H1 (cell line): ENCODE data around the gene AQP4. TPM values are rescaled to one million over a fixed set of nuclear protein-coding genes. Genes with fewer than 3 reads are reported as not detected.

Experiments
- CTCF ChIA-PET: fragments of 300-600 bp; sonication (Branson Sonifier 250); formaldehyde crosslinking; loops from one replicate; lab custom pipeline; 2021; ENCODE audit not compliant: partially characterized antibody; lab: Charles Lee
- POLR2A ChIA-PET: fragments of 300-600 bp; sonication (Branson Sonifier 250); formaldehyde crosslinking; loops from one replicate; lab custom pipeline; 2021; ENCODE audit warnings: inconsistent platforms; ENCODE audit not compliant: partially characterized antibody; lab: Charles Lee
- DNase-seq, 2 experiments: peaks; one replicate each; pipeline versions ENCODE4 v3.0.0 to v3.0.0-alpha.2; 2010 to 2022; ENCODE audit warnings: low spot score in 2 of 2, low read depth in 1 of 2, mixed read lengths in 1 of 2
- FAIRE-seq: peaks from 2 replicates; lab custom pipeline; 2011; peaks lifted over from hg19 to GRCh38; lab: Jason Lieb, UNC
- H2AFZ ChIP-seq: 2 replicates; pipeline ENCODE4 v1.8.1; 2012; ENCODE audit warnings: low read length, inconsistent platforms
- H2AK5ac ChIP-seq: 2 replicates; pipeline ENCODE4 v1.6.1; 2013; ENCODE audit warnings: low read depth, low read length
- H2BK120ac ChIP-seq: replicated peaks from 2 replicates; pipeline ENCODE3; 2013; ENCODE audit warnings: low read depth, low read length, inconsistent platforms
- H2BK12ac ChIP-seq: 2 replicates; pipeline ENCODE4 v1.6.1; 2013; ENCODE audit warnings: low read depth, low read length
- H2BK15ac ChIP-seq: 2 replicates; pipeline ENCODE4 v1.6.1; 2013; ENCODE audit warnings: low read length
- H2BK20ac ChIP-seq: 2 replicates; pipeline ENCODE4 v1.6.1; 2013; ENCODE audit warnings: low read length
- H2BK5ac ChIP-seq: 2 replicates; pipeline ENCODE4 v1.6.1; 2013; ENCODE audit warnings: low read depth, low read length
- H3K14ac ChIP-seq: 2 replicates; pipeline ENCODE4 v1.6.1; 2013; ENCODE audit warnings: inconsistent platforms; ENCODE audit not compliant: insufficient read length
- H3K18ac ChIP-seq: 2 replicates; pipeline ENCODE4 v1.6.1; 2013; ENCODE audit warnings: low read length; ENCODE audit errors: extremely low read depth
- H3K23ac ChIP-seq: 2 replicates; pipeline ENCODE4 v1.6.1; 2013; ENCODE audit warnings: inconsistent platforms; ENCODE audit not compliant: insufficient read length
- H3K23me2 ChIP-seq: 2 replicates; pipeline ENCODE4 v1.6.1; 2013; ENCODE audit warnings: low read depth, low read length
- H3K27ac ChIP-seq: 2 replicates; pipeline ENCODE4 v1.6.1; 2011; ENCODE audit warnings: low read depth, low read length, inconsistent platforms
- H3K27me3 ChIP-seq, 4 experiments: replicated peaks in 1 of 4; 1 replicate in 1 of 4; 2 replicates in 3 of 4; pipeline versions ENCODE4 v1.6.1 to v1.8.1; 2011 to 2013; ENCODE audit warnings: low read length in 3 of 4, mild to moderate bottlenecking in 3 of 4, inconsistent platforms in 2 of 4, mixed read lengths in 2 of 4, moderate library complexity in 1 of 4; ENCODE audit not compliant: control insufficient read depth in 3 of 4, insufficient read depth in 3 of 4; ENCODE audit errors: extremely low read depth in 1 of 4
- H3K36me3 ChIP-seq, 4 experiments: 2 replicates each; pipeline versions ENCODE4 v1.6.1 to v1.8.1; 2011 to 2013; ENCODE audit warnings: mild to moderate bottlenecking in 4 of 4, low read length in 3 of 4, moderate library complexity in 2 of 4, control low read depth in 1 of 4, inconsistent platforms in 1 of 4; ENCODE audit not compliant: insufficient read depth in 4 of 4, control insufficient read depth in 2 of 4
- H3K4ac ChIP-seq: replicated peaks from 2 replicates; pipeline ENCODE3; 2013; ENCODE audit warnings: low read length, low read depth, mixed read lengths, inconsistent platforms; ENCODE audit not compliant: insufficient read length
- H3K4me1 ChIP-seq, 4 experiments: replicated peaks in 1 of 4; 1 replicate in 1 of 4; 2 replicates in 3 of 4; pipeline versions ENCODE4 v1.6.1 to v1.8.1; 2011 to 2013; ENCODE audit warnings: low read length in 3 of 4, inconsistent platforms in 2 of 4, mixed read lengths in 1 of 4; ENCODE audit not compliant: insufficient read depth in 4 of 4, control insufficient read depth in 3 of 4
- H3K4me2 ChIP-seq, 2 experiments: 2 replicates each; pipeline versions ENCODE4 v1.6.1 to v1.8.1; 2011 to 2013; ENCODE audit warnings: low read depth in 2 of 2, low read length in 2 of 2, control low read depth in 1 of 2, inconsistent platforms in 1 of 2, mild to moderate bottlenecking in 1 of 2; ENCODE audit not compliant: insufficient read depth in 1 of 2
- H3K4me3 ChIP-seq, 4 experiments: fragments of 200-600, 300-600 bp in 1 of 4; sonication (generic), shearing (Covaris generic), sonication (Bioruptor Twin) in 1 of 4; 2 replicates each; pipeline versions ENCODE4 v1.5.1 to v1.8.1; 2011 to 2016; ENCODE audit warnings: low read length in 4 of 4, low read depth in 3 of 4, control low read depth in 2 of 4, inconsistent platforms in 2 of 4, mild to moderate bottlenecking in 2 of 4, mixed read lengths in 1 of 4, moderate library complexity in 1 of 4; ENCODE audit not compliant: insufficient read depth in 2 of 4; ENCODE audit errors: extremely low read depth in 1 of 4
- H3K56ac ChIP-seq: replicated peaks from 2 replicates; pipeline ENCODE3; 2013; ENCODE audit warnings: low read depth, mild to moderate bottlenecking, mixed read lengths, low read length, inconsistent platforms; ENCODE audit not compliant: insufficient read length
- H3K79me1 ChIP-seq: 2 replicates; pipeline ENCODE4 v1.6.1; 2013; ENCODE audit warnings: low read depth, low read length, control low read depth
- H3K79me2 ChIP-seq, 2 experiments: 2 replicates each; pipeline versions ENCODE4 v1.6.1 to v1.8.1; 2012 to 2013; ENCODE audit warnings: low read length in 2 of 2, mild to moderate bottlenecking in 2 of 2, inconsistent platforms in 1 of 2; ENCODE audit not compliant: insufficient read depth in 2 of 2, control insufficient read depth in 1 of 2
- H3K9ac ChIP-seq, 4 experiments: replicated peaks in 1 of 4; 1 replicate in 1 of 4; 2 replicates in 3 of 4; pipeline versions ENCODE4 v1.6.1 to v1.8.1; 2011 to 2013; ENCODE audit warnings: low read depth in 3 of 4, low read length in 3 of 4, control low read depth in 2 of 4, mild to moderate bottlenecking in 2 of 4, moderate library complexity in 2 of 4, inconsistent platforms in 1 of 4; ENCODE audit errors: extremely low read depth in 1 of 4
- H3K9me3 ChIP-seq, 2 experiments: 2 replicates each; pipeline versions ENCODE4 v1.6.1 to v1.8.1; 2012 to 2013; ENCODE audit warnings: mild to moderate bottlenecking in 2 of 2, moderate library complexity in 2 of 2, control low read depth in 1 of 2, inconsistent platforms in 1 of 2, low read depth in 1 of 2, low read length in 1 of 2, mixed read lengths in 1 of 2; ENCODE audit not compliant: insufficient read depth in 2 of 2
- H4K20me1 ChIP-seq, 2 experiments: replicated peaks in 1 of 2; 2 replicates each; pipeline versions ENCODE3 to v1.8.1; 2011 to 2013; ENCODE audit warnings: inconsistent platforms in 2 of 2, low read length in 2 of 2, mild to moderate bottlenecking in 1 of 2; ENCODE audit not compliant: insufficient read depth in 2 of 2, control insufficient read depth in 1 of 2
- H4K5ac ChIP-seq: 2 replicates; pipeline ENCODE4 v1.6.1; 2013; ENCODE audit warnings: low read length, low read depth, mixed read lengths, inconsistent platforms; ENCODE audit not compliant: insufficient read length
- H4K8ac ChIP-seq: 2 replicates; pipeline ENCODE4 v1.8.0; 2013; ENCODE audit warnings: mild to moderate bottlenecking, moderate library complexity, low read length, inconsistent platforms; ENCODE audit not compliant: insufficient read depth; ENCODE audit errors: extremely low read depth
- H4K91ac ChIP-seq: replicated peaks from 2 replicates; pipeline ENCODE3; 2013; ENCODE audit warnings: low read length, mixed read lengths, inconsistent platforms; ENCODE audit not compliant: insufficient read length
- CHD2 ChIP-seq: IDR thresholded peaks from 2 replicates; pipeline ENCODE4 v1.6.1; 2012; ENCODE audit warnings: low read length, improper control_type of control experiment
- KDM1A ChIP-seq: fragments of 200-600, 300-600 bp; sonication (generic); IDR thresholded peaks from 2 replicates; pipeline ENCODE4 v1.7.1; 2016; ENCODE audit warnings: mild to moderate bottlenecking, low read length, borderline replicate concordance
- PHF8 ChIP-seq: fragments of 200-600 bp; sonication (generic); conservative IDR thresholded peaks from 2 replicates; pipeline ENCODE4 v1.7.1; 2012; ENCODE audit warnings: low read depth, mild to moderate bottlenecking, inconsistent platforms, low read length, moderate library complexity
- SP4 ChIP-seq: IDR thresholded peaks from 2 replicates; pipeline ENCODE4 v1.6.1; 2012; ENCODE audit warnings: low read length, inconsistent platforms
- WGBS, 2 experiments: shearing (Covaris generic) in 1 of 2; methylation state at CpG; one replicate each; pipeline versions ENCODE4 v1.1.6 to v1.1.7; 2013 to 2015; ENCODE audit warnings: low lambda C conversion rate in 2 of 2, mixed read lengths in 2 of 2, inconsistent platforms in 1 of 2, low coverage in 1 of 2, missing lambda C conversion rate in 1 of 2; ENCODE audit not compliant: insufficient replicate concordance in 2 of 2, insufficient coverage in 1 of 2, insufficient read length in 1 of 2; ENCODE audit errors: extremely low coverage in 1 of 2, missing lambda C conversion rate in 1 of 2; 5-methylcytosine and 5-hydroxymethylcytosine counted together
- polyA plus RNA-seq, 7 experiments: library from polyadenylated mRNA; depleted of rRNA in 3 of 7; stranded (reverse) in 5 of 7; unstranded in 2 of 7; fragments of >200 nt in 5 of 7; fragments of 200-250 nt in 2 of 7; gene quantifications; 1 replicate in 5 of 7; 2 replicates in 1 of 7; 4 replicates in 1 of 7; pipeline versions ENCODE4 v1.2.1 to v1.2.3, GENCODE V29; 2011 to 2013; ENCODE audit warnings: missing spikeins in 2 of 7, mixed read lengths in 2 of 7
- total RNA-seq: library from RNA; stranded (reverse); fragmentation: NEBNext Ultra II Directional; extraction: Animal tissue kit (Norgen Biotek cat#: 25700); gene quantifications from 2 replicates; pipeline ENCODE4 v1.2.1, GENCODE V29; 2021

AQP4 gene
- total and polyA plus RNA-seq, 2 of the 8 experiments (the other 6 are each of a cell fraction or from before 2014, with no cell fraction given), result 2.2 to 2.8 TPM

GRCh38 chr18:26869640-26870039 is 4.1 kb upstream of the AQP4 start:
- no peak overlapping the region for H3K18ac ChIP-seq
- CTCF ChIA-PET, result interaction anchor here (1.7 kb wide), 1 partner anchor 11 kb away, joined by 3 read pairs; no protein-coding TSS in a partner anchor
- POLR2A ChIA-PET, result no interaction called here

More at GRCh38 chr18:26869640-26870039, 4.1 kb upstream of the AQP4 start:
- Histone ChIP-seq H3K4me1 (peaks cover 0 to 4% (median 2%) of the 10 kb centered on the region in 4 experiments; a peak in 4 of 7 replicates), H3K36me3 (no peaks in the 10 kb centered on the region), H3K4ac (no peak overlapping the region)
- TF ChIP-seq SP4, result no peak
- TF ChIP-seq KDM1A, result no peak
- TF ChIP-seq PHF8, result no peak
- no peak for TF ChIP-seq CHD2
- TF ChIP-seq, all 59 proteins: peak for 0
- Histone ChIP-seq H3K4me3 (no peak overlapping the region), H3K23ac (no peak overlapping the region), H3K9me3 (no peaks in the 10 kb centered on the region), H3K4me2 (no peak overlapping the region), H3K27ac (no peak overlapping the region), H3K27me3 (no peaks in the 10 kb centered on the region), H3K79me1 (no peaks in the 10 kb centered on the region), H4K20me1 (no peaks in the 10 kb centered on the region), H4K8ac (no peak overlapping the region), H4K91ac (no peak overlapping the region), H2AFZ (no peak overlapping the region), H3K23me2 (no peaks in the 10 kb centered on the region; the same call in 1 of the 2 replicates), H2BK20ac (no peak overlapping the region), H2BK12ac (no peak overlapping the region), H2AK5ac (no peak overlapping the region), H3K9ac (no peak overlapping the region), H2BK15ac (no peak overlapping the region), H4K5ac (no peak overlapping the region), H3K79me2 (no peaks in the 10 kb centered on the region), H3K14ac (no peak overlapping the region), H2BK120ac (no peak overlapping the region), H3K56ac (no peak overlapping the region), H2BK5ac (no peak overlapping the region)
- FAIRE-seq (no peak), DNase-seq (no peak)
- WGBS, 2 experiments, result 100% methylated on average over 1 of the region's 1 CpG; no CpG with 5 or more reads in 1 of the 2 experiments
